GM12875 (cell line): ENCODE measurements around the gene ACVRL1.

Experiments used
- H3K4me3 ChIP-seq: one replicate; pipeline ENCODE4 v1.5.1; 2011; ENCODE audit warnings: low read depth, low read length, control low read depth
- TF ChIP-seq, protein P1 (sequence below): IDR thresholded peaks from 2 replicates; pipeline ENCODE4 v1.5.1; 2011; ENCODE audit warnings: low read depth, mild to moderate bottlenecking, control low read depth, inconsistent platforms, low read length, moderate library complexity, borderline replicate concordance; ENCODE audit not compliant: insufficient read depth

The ACVRL1 gene

GRCh38 chr12:51887476-51888315 is 19.6 kb upstream of the ACVRL1 start, which contains the start of gene ANKRD33:
TSS of gene ANKRD33 (plus strand) at chr12:51888103. CDS start at chr12:51888187, 84 bp downstream.
- TF ChIP-seq, protein P1, sequence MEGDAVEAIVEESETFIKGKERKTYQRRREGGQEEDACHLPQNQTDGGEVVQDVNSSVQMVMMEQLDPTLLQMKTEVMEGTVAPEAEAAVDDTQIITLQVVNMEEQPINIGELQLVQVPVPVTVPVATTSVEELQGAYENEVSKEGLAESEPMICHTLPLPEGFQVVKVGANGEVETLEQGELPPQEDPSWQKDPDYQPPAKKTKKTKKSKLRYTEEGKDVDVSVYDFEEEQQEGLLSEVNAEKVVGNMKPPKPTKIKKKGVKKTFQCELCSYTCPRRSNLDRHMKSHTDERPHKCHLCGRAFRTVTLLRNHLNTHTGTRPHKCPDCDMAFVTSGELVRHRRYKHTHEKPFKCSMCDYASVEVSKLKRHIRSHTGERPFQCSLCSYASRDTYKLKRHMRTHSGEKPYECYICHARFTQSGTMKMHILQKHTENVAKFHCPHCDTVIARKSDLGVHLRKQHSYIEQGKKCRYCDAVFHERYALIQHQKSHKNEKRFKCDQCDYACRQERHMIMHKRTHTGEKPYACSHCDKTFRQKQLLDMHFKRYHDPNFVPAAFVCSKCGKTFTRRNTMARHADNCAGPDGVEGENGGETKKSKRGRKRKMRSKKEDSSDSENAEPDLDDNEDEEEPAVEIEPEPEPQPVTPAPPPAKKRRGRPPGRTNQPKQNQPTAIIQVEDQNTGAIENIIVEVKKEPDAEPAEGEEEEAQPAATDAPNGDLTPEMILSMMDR = no peak

GRCh38 chr12:51888316-51889215 is 18.7 kb upstream of the ACVRL1 start:
- TF ChIP-seq, protein P1 = no peak
- no peak overlapping the region for H3K4me3 ChIP-seq

More at GRCh38 chr12:51887476-51888315, 19.6 kb upstream of the ACVRL1 start, which contains the start of gene ANKRD33:
- no peak within 1 kb of the TSS for H3K4me3 ChIP-seq

- H3K4me3 ChIP-seq = no peak overlapping the region
- TF ChIP-seq, protein P1 = 0 out of 2 replicates have a peak, but pooled peaks have one; percentile 4
Observed at GRCh38 chr12:51889216-51890132, 17.8 kb upstream of the ACVRL1 start.

GRCh38 chr12:51890133-51890464 is 17.2 kb upstream of the ACVRL1 start:
- TF ChIP-seq, protein P1 = no peak
- no peak overlapping the region for H3K4me3 ChIP-seq

DNA sequence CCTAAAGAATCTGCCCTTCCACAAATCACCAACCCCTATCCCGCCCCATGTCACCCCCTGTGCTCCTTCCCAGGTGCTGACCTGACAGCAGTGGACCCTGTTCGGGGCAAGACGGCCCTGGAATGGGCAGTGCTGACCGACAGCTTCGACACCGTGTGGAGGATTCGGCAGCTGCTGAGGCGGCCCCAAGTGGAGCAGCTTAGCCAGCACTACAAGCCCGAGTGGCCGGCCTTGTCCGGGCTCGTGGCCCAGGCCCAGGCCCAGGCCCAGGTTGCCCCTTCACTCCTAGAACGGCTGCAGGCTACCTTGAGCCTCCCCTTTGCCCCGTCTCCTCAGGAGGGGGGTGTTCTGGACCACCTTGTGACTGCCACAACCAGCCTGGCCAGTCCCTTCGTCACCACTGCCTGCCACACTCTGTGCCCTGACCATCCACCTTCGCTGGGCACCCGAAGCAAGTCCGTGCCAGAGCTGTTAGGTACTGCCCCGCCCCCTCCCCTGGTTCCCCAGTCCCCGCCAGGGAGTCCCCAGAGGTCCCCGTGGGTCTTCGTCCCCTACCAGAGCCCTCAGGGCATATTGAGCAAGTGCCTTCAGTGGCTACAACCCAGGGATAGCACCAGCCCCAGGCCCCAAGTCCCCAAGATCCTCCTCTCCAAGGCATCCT is 16.7 kb upstream of the ACVRL1 start:
- H3K4me3 ChIP-seq = no peak overlapping the region
- TF ChIP-seq, protein P1 = no peak

- TF ChIP-seq, protein P1 = no peak
- H3K4me3 ChIP-seq = no peak overlapping the region
Observed at GRCh38 chr12:51891843-51892242, 15.5 kb upstream of the ACVRL1 start.
